ENCODE data around the gene LYRM4. TPM values are rescaled to one million over a fixed set of nuclear protein-coding genes. Genes with fewer than 3 reads are reported as not detected.

The LYRM4 gene
- total RNA-seq, 6 experiments from 2014 or later = 26.8 to 36.3 (median 30.2) TPM

- Mint-ChIP-seq H3K4me1 (ENCODE audit: low read depth) (peaks cover 12% of the 10 kb centered on the region), H3K36me3 (ENCODE audit: low read depth) (no peaks in the 10 kb centered on the region), H3K27me3 (ENCODE audit: insufficient read depth) (no peaks in the 10 kb centered on the region), H3K27ac (no peak overlapping the region), H3K9me3 (no peaks in the 10 kb centered on the region), H3K4me3 (no peak overlapping the region)
- no peak for DNase-seq
- TF ChIP-seq, protein P1, sequence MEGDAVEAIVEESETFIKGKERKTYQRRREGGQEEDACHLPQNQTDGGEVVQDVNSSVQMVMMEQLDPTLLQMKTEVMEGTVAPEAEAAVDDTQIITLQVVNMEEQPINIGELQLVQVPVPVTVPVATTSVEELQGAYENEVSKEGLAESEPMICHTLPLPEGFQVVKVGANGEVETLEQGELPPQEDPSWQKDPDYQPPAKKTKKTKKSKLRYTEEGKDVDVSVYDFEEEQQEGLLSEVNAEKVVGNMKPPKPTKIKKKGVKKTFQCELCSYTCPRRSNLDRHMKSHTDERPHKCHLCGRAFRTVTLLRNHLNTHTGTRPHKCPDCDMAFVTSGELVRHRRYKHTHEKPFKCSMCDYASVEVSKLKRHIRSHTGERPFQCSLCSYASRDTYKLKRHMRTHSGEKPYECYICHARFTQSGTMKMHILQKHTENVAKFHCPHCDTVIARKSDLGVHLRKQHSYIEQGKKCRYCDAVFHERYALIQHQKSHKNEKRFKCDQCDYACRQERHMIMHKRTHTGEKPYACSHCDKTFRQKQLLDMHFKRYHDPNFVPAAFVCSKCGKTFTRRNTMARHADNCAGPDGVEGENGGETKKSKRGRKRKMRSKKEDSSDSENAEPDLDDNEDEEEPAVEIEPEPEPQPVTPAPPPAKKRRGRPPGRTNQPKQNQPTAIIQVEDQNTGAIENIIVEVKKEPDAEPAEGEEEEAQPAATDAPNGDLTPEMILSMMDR (IDR thresholded peaks at IDR 0.05) = no peak
Observed at GRCh38 chr6:5293692-5294091, 32.9 kb upstream of the LYRM4 start.

GRCh38 chr6:5292154-5292553, 31.4 kb upstream of the LYRM4 start:
- TF ChIP-seq, protein P1 (IDR thresholded peaks at IDR 0.05) = no peak
- H3K36me3 Mint-ChIP-seq (ENCODE audit: low read depth) = no peaks in the 10 kb centered on the region
- H3K4me3 Mint-ChIP-seq = no peak overlapping the region
- H3K27me3 Mint-ChIP-seq (ENCODE audit: insufficient read depth) = no peaks in the 10 kb centered on the region
- no peaks in the 10 kb centered on the region for H3K9me3 Mint-ChIP-seq
- DNase-seq = no peak
- H3K27ac Mint-ChIP-seq = no peak overlapping the region
- peaks cover 24% of the 10 kb centered on the region for H3K4me1 Mint-ChIP-seq (ENCODE audit: low read depth)

DNA sequence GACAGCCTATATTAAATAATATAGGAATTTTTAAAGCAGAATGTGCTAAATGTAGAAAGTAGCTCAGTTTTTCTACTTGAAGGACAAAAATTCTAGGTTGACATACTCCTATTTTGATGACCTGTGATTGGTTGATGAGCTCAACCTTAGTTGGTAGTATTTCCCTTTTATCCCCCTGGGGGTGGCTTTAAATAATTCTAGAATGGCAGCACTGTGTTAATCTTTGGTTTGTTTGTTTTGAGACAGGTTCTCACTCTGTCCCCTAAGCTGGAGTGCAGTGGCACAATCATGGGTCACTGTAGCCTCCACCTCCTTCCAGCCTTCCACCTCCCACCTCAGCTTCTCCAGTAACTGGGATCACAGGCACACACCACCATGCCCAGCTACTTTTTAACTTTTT, 29.8 kb upstream of the LYRM4 start:
- H3K27ac Mint-ChIP-seq = no peak overlapping the region
- no peak for DNase-seq
- H3K36me3 Mint-ChIP-seq (ENCODE audit: low read depth) = no peaks in the 10 kb centered on the region
- no peaks in the 10 kb centered on the region for H3K9me3 Mint-ChIP-seq
- H3K27me3 Mint-ChIP-seq (ENCODE audit: insufficient read depth) = no peaks in the 10 kb centered on the region
- TF ChIP-seq, protein P1 (IDR thresholded peaks at IDR 0.05) = no peak
- peaks cover 26% of the 10 kb centered on the region for H3K4me1 Mint-ChIP-seq (ENCODE audit: low read depth)
- no peak overlapping the region for H3K4me3 Mint-ChIP-seq

DNA sequence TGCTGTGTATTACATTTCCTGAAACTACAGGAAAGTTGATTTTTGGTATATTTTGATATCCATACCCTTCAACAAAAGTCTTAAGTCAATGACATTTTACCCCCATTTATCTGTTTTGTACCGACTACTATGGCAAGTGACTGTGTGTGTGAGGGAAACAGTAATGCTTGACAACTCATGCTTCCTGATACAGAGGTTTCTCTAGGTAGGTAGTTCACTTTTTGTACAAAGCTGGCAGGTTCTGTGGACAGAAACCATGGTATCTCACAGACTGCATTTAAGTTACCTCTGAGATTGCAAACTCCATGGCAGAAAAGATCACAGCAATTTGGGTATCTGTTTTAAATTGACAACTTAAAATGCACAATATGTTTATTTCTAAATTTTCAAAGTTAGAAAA, 29.3 kb upstream of the LYRM4 start:
- no peaks in the 10 kb centered on the region for H3K36me3 Mint-ChIP-seq (ENCODE audit: low read depth)
- no peak for DNase-seq
- H3K27ac Mint-ChIP-seq = no peak overlapping the region
- TF ChIP-seq, protein P1 (IDR thresholded peaks at IDR 0.05) = no peak
- peaks cover 23% of the 10 kb centered on the region for H3K4me1 Mint-ChIP-seq (ENCODE audit: low read depth)
- no peaks in the 10 kb centered on the region for H3K27me3 Mint-ChIP-seq (ENCODE audit: insufficient read depth)
- no peak overlapping the region for H3K4me3 Mint-ChIP-seq
- no peaks in the 10 kb centered on the region for H3K9me3 Mint-ChIP-seq

- peak overlapping the region; percentile 39 for H3K27ac Mint-ChIP-seq
- H3K36me3 Mint-ChIP-seq (ENCODE audit: low read depth) = no peaks in the 10 kb centered on the region
- H3K9me3 Mint-ChIP-seq = no peaks in the 10 kb centered on the region
- peaks cover 16% of the 10 kb centered on the region for H3K4me1 Mint-ChIP-seq (ENCODE audit: low read depth)
- no peak overlapping the region for H3K4me3 Mint-ChIP-seq
- TF ChIP-seq, protein P1 (IDR thresholded peaks at IDR 0.05) = no peak
- no peak for DNase-seq
- H3K27me3 Mint-ChIP-seq (ENCODE audit: insufficient read depth) = no peaks in the 10 kb centered on the region
Observed at GRCh38 chr6:5287966-5288297, 27.2 kb upstream of the LYRM4 start.
